ENCODE data around the gene FRMD7.
A peak's percentile ranks its signal among the peaks of the same experiment; 100 is the strongest.
"Not testable (repeated sequence)": the region's sequence is repeated elsewhere in the genome, so short reads cannot be mapped to it uniquely, and the experiment has no call there.

The FRMD7 gene

DNA sequence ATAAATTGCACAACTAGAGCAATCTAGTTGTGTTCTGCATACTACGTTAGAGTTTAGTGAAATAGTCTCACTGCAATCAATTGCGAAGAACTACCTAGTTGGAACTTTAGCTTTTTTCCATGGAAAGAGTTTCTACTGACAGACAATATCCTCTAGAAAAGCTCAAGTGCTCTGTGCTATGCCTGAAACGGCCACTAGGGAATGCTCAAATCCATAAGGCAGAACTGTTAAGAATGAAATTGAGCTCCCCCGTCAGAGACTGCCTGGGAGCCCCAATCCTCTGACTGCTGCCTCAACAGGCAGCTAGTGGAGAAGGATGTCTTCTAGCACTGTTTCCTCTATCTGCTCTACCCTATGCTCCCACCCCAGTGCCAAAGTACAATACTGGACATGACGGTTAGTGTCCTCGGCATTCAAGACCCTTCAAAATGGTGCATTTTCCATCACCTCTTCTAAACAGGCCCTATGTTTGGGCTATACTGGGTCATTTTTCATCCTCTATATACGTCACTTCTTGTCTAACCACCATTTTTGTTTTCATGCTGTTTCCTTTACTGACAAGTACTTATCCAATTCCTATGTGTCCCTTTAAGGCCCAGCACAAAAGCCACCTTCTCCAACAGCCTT, 35.3 kb downstream of the FRMD7 start:
- peak; percentile 1 to 14 for DNase-seq

DNA sequence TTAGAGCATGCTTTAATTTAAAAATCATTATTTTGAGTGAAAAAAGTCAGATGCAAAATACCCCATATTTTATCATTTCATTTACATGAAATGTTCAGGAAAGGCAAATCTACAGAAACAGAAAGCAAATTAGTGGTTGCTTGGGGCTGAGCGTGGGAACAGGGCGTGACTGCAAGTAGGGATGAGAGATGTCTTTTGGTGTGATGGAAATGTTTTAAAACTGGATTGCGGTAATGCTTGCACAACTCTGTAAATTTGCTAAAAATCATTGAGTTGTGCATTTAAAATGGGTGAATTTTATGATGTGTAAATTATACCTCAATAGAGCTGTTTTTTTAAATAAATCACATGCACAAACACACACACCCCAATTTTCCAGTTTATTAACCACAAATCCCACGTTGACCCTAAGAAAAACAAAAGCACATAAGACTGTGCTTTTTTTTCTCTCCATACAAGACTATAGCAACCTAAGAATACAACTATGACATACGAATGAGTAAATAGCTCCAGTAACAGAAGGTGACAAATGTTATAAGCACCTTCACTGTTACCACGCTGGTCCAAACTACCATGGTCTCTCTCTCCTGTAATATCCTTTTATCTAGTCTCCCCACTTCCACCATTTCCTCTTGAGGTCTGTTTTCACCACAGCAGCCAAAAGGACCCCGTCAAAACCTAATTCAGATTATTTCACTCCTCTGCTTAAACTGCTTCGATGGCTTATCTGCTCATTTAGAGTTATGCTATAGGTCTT, 37.2 kb downstream of the FRMD7 start:
- DNase-seq: no peak

- no peak for DNase-seq
Observed at GRCh38 chrX:132088864-132089263, 39.0 kb downstream of the FRMD7 start.

GRCh38 chrX:132086672-132087071, 41.1 kb downstream of the FRMD7 start:
- DNase-seq: no peak

- no peak for DNase-seq
Observed at GRCh38 chrX:132085786-132086185, 42.0 kb downstream of the FRMD7 start.

GRCh38 chrX:132077912-132078311, 49.9 kb downstream of the FRMD7 start:
- no peak for DNase-seq

DNA sequence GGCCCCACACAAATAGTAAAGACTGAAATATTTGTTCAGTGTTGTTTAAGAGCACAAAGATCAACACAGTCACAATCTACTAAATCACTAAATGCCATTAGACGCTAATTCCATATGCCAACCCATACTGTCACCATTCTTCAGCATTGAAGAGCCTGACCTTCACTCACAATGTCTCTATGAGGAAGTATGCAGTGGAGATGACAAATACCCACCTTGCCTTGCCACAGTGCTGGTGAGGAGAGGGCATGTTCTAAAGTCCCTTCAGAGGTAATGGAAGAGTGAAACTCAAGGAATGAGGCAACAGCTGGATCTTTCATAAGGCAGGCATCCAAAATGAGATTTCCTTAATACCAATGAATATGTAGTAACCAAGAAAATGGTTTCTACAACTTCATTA, 50.4 kb downstream of the FRMD7 start:
- no peak for DNase-seq

DNA sequence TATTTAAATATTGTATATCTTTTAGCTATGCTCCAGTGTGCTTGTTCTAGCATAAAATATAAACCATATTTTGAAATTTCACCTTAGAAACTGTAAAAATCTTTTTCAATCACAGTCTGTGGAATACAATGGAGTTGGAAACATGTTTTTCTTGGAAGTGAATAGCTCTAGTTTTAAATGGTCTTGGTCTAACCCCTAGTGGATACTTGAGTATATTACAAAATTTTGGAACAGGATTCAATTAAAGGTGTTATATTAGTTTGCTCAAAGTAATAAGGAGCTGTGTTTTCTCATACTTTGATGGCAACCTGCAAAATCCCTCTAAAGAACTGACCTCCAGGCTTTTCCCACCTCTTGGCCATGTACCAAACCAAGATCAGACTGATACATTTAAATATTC, 56.6 kb downstream of the FRMD7 start:
- DNase-seq: no peak

DNA sequence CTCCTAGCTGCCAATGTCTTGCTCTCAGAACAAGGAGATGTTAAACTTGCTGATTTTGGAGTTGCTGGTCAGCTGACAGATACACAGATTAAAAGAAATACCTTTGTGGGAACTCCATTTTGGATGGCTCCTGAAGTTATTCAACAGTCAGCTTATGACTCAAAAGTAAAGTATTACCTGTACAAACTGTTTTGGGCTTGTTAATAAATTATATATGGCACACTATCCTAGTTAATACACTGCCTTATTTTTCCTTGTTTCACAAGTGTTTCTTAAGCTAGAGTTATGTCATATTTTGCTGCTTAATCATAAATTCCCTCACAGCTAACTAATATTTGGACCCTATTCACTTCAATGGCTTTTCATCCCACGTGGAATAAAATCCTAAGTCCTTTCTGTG, 59.4 kb downstream of the FRMD7 start:
- DNase-seq: no peak

- DNase-seq: no peak
Observed at GRCh38 chrX:132063862-132064261, 64.0 kb downstream of the FRMD7 start.

DNA sequence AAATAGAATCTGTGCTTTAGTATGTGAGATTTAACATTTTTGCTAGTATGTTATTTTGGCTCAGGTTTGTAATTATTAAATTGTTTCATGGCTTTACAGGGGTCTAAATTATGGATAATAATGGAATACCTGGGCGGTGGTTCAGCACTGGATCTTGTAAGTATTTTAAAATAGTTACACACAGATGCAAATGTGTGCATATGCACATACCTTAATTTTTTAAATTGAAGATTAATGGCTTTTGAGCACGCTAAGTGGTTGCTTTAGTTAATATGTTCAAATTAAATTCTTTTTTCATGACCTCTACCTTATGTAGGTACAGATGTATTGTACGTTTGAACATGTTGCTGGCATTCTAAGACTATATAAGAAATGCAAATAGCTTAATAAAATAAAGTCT, 64.5 kb downstream of the FRMD7 start:
- DNase-seq: no peak

- no peak for DNase-seq
Observed at GRCh38 chrX:132059973-132060540, 67.8 kb downstream of the FRMD7 start.

DNA sequence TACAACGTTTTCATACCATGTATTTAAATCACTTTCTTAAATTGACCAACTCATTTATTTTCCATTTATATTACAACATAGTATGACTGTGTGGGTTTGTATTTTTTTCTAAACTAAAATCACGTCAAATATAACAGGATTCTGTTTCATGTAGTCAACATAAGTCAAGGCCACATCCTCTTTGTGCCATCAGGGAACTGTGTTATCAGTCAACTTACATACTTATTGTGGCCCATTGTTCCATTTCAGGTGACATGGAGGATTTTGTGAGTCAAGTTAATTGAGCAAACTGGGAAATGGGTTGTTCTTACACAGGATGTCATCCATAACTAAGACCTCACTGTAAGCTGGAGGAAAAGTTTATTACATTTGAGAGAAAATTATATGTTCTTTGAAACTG, 68.8 kb downstream of the FRMD7 start:
- DNase-seq: no peak

DNA sequence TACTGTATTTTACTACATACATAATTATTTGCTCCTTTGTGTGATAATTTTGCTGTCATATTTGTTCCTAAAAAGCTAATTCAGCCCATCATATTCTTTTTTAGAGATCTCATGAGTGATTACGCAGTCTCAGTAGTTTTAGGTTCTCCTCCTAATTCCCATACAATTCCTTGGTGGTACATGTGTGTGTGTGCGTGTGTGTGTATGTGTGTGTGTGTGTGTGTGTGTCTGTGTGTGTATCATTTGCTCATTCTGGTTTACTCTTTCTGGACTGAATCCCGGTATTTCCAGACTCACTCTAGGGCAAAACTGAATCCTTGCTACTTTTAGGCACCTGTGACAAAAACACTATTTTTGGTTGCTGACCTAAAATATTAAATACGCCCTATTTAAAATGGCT, 69.8 kb downstream of the FRMD7 start:
- no peak for DNase-seq

- not testable (repeated sequence) for DNase-seq
Observed at GRCh38 chrX:132051778-132052177, 76.0 kb downstream of the FRMD7 start.

DNA sequence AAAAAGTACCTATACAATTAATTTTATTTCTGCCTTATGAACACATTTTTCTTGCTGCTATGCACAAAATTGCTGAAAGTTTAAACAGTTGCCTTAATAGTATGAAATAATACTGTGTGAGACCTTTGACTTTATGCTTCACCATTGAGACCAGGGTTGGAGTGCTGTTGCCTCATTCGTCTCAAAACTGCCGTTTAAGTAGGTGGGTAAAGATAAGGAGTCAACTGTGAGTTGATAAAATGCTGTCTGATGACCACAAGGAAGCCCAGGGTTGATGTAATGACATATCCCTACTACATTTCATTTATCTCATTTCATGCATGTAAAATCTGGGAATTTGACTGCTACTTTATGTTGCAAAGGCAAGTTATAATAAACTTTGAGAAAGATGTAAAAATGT, 81.3 kb downstream of the FRMD7 start:
- DNase-seq: no peak

GRCh38 chrX:132045456-132045855, 82.4 kb downstream of the FRMD7 start:
- DNase-seq: no peak

DNA sequence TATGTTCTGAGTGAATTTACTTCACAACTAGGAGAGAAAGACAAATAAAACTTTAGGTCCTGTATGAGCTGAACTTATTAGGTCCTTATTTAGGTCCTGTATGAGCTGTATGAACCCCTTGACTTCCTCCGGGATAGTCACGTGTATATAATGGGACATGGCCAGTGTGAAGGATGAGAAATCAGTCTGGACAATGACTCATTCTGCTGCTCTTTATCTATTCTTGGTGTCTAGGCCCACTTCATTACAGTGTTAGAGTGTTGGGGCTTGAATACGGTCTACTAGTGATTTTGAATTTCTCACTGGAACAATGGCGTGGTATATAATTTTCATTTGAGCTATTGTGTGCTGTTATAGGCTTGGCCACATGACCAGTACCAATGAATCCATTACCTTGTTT, 82.9 kb downstream of the FRMD7 start:
- DNase-seq: no peak

DNA sequence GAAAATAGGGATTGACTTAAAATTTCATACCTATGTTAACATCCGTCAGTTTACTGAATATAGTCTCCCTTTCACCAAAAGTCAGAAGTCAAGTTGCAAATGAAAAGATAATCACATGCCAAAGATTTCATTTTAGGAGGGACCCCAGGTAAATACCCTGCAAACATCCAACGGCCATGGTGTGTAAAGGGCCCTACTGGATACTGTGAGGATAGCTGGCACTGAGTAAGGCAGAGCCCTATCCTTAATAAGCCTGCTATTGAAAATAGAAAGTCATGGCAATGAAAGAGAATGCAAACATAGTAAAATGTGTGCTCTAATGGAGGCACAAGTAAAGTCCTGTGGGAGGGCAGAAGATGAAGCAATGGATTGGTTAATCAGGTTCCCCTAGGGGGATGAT, 83.8 kb downstream of the FRMD7 start:
- DNase-seq: no peak

DNA sequence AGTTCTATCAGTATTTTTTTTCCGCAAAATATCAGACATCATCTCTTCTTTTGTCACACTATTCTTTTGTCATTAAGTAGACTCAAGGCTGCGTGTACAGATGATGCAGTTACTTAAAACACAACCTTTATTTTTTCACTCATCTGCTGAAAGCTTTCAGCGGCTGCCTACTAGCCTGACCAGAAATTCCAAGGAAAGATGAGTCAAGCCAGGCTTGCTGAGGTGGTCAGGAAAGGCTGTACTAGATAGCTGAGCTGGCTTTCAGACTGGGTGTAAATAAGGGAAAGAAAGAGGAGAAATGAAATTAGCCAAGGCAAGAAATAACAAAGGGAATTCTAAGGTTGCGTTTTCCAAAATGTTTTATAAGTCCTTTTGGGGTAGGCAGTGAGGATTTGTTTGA, 86.8 kb downstream of the FRMD7 start:
- no peak for DNase-seq

DNA sequence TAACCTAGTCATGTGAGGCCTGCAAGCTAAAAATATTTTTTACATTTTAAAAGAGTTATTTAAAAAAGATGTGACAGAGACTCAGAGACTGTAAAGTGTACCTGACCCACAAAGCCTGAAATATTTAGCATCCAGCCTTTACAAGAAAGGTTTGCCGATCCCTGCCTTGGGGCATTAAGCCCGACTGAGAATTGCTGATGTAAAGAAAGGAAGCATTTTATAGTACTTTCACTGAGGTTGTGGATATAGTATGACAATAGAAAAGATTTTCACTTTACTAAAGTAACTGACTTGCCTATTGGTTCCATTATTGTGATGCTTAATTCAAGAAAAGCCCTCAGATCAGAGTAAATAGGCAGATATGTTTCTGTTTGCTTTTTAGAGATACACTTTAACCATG, 87.8 kb downstream of the FRMD7 start:
- no peak for DNase-seq

DNA sequence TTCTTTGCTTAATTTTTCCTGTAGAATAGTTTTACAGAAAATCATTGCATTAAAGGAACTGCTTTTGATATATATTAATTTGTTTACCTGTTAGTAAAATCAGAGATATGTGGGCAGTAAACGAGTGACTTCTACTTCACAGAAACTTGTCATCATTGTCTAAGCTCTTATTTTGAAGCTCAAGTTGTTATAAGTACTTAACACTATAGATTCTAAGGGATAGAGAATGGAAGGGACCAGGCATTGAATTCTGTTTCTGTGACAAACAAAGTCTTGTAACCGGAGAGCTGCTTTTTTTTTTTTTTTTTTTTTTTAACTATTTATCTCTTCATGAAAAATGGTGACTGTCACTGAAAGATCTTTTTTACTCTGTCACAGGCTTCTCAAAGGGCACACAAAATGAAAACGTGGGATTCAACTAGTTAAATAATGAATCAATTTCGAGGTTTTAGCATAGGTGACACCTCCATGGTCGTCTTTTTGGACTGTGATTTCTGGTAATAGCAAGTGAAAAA, 90.3 kb downstream of the FRMD7 start:
- DNase-seq: no peak

GRCh38 chrX:132034648-132035047, 93.2 kb downstream of the FRMD7 start:
- DNase-seq: no peak

DNA sequence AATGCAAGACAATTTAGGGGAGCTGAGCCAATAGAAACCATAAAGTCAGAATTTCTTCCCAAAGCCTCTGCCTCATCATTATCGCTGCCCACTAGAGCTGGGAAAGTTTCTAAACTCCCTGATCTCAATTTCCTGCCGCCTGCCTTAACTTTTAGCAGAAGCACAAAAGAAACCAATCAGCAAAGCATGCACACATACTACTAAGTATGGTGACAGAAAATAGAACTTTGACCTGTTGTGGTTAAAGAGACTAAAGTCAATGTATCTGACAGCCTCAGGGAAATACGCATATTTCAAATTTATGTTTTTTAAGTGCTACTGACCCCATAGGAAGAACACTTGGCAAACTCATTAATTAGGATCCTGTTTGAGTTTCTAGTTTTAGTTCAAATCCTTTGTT, 94.7 kb downstream of the FRMD7 start:
- no peak for DNase-seq

Measured in NCI-H187 (cell line).